HepG2 (cell line): ENCODE data around the gene THOC2. TPM values are rescaled to one million over a fixed set of nuclear protein-coding genes. Genes with fewer than 3 reads are reported as not detected.

ENCODE experiments used
- CREBL2 ChIP-seq: sonication (generic); formaldehyde crosslinking; IDR thresholded peaks from 2 replicates; pipeline ENCODE4 v1.8.1; 2023; ENCODE audit warnings: missing genetic modification reagents, mild to moderate bottlenecking, borderline replicate concordance
- GPN1 ChIP-seq: sonication (generic); formaldehyde crosslinking; IDR thresholded peaks from 2 replicates; pipeline ENCODE4 v1.5.1; 2020; ENCODE audit warnings: missing genetic modification reagents, borderline replicate concordance
- JUN ChIP-seq: sonication (generic); formaldehyde crosslinking; IDR thresholded peaks from 2 replicates; pipeline ENCODE4 v1.4.0; 2020; ENCODE audit warnings: mild to moderate bottlenecking, missing genetic modification reagents
- MEF2D ChIP-seq: sonication (generic); formaldehyde crosslinking; IDR thresholded peaks from 2 replicates; pipeline ENCODE4 v1.5.1; 2020; ENCODE audit warnings: mild to moderate bottlenecking, missing genetic modification reagents
- MTA1 ChIP-seq: sonication (generic); formaldehyde crosslinking; IDR thresholded peaks from 2 replicates; pipeline ENCODE4 v1.4.0; 2020; ENCODE audit warnings: missing genetic modification reagents, mild to moderate bottlenecking, borderline replicate concordance
- MXD3 ChIP-seq: IDR thresholded peaks from 2 replicates; pipeline ENCODE4 v1.6.1; 2016; ENCODE audit warnings: mild to moderate bottlenecking, missing biosample characterization, missing genetic modification reagents
- MYC ChIP-seq: sonication (generic); formaldehyde crosslinking; IDR thresholded peaks from 2 replicates; pipeline ENCODE4 v1.9.0; 2021; ENCODE audit warnings: missing genetic modification reagents, borderline replicate concordance
- SIN3B ChIP-seq: fragments of 150-350 bp; IDR thresholded peaks from 2 replicates; pipeline ENCODE4 v1.6.1; 2014; ENCODE audit warnings: low read length
- SP5 ChIP-seq: IDR thresholded peaks from 2 replicates; pipeline ENCODE4 v1.6.1; 2016; ENCODE audit warnings: low read depth, borderline replicate concordance
- ZKSCAN1 ChIP-seq: fragments of 150-350 bp; IDR thresholded peaks from 2 replicates; pipeline ENCODE4 v1.6.1; 2014; ENCODE audit warnings: low read length
- ZNF18 ChIP-seq: sonication (generic); formaldehyde crosslinking; IDR thresholded peaks from 2 replicates; pipeline ENCODE4 v1.8.0; 2022; ENCODE audit warnings: mild to moderate bottlenecking, missing genetic modification reagents; ENCODE audit not compliant: insufficient replicate concordance
- ZNF318 ChIP-seq: sonication (generic); formaldehyde crosslinking; IDR thresholded peaks from 2 replicates; pipeline ENCODE4 v1.4.0; 2020; ENCODE audit warnings: mild to moderate bottlenecking, missing genetic modification reagents
- ZNF329 ChIP-seq: sonication (generic); formaldehyde crosslinking; IDR thresholded peaks from 2 replicates; pipeline ENCODE4 v1.9.0; 2021; ENCODE audit warnings: low read depth, mild to moderate bottlenecking, missing genetic modification reagents
- ZNF768 ChIP-seq: sonication (generic); formaldehyde crosslinking; IDR thresholded peaks from 2 replicates; pipeline ENCODE4 v1.4.0; 2020; ENCODE audit warnings: missing genetic modification reagents
- ZNF782 ChIP-seq: sonication (generic); formaldehyde crosslinking; IDR thresholded peaks from 2 replicates; pipeline ENCODE4 v1.4.0; 2020; ENCODE audit warnings: missing genetic modification reagents, mild to moderate bottlenecking, borderline replicate concordance
- polyA plus RNA-seq, 8 experiments: library from polyadenylated mRNA; depleted of rRNA in 3 of 8; stranded (reverse) in 7 of 8; unstranded in 1 of 8; fragments of >200 nt; fragmentation: Illumina TruSeq in 4 of 8; extraction: Trizol in 4 of 8; gene quantifications; 2 replicates each; pipeline versions ENCODE4 v1.2.1 to v1.2.3, GENCODE V29; 2011 to 2016; ENCODE audit warnings: low read depth in 4 of 8, missing spikeins in 1 of 8, mixed read lengths in 1 of 8; ENCODE audit not compliant: insufficient read depth in 1 of 8
- total RNA-seq, 5 experiments: library from RNA; depleted of rRNA; stranded (reverse); fragments of >200 nt; fragmentation: Illumina TruSeq; extraction: Trizol; gene quantifications; 2 replicates each; pipeline ENCODE4 v1.2.3, GENCODE V29; 2016; ENCODE audit warnings: low read depth in 1 of 5
- TF ChIP-seq, protein P1 (sequence below): sonication (generic); formaldehyde crosslinking; IDR thresholded peaks from 2 replicates; pipeline ENCODE4 v1.5.0; 2020; ENCODE audit warnings: missing genetic modification reagents, mild to moderate bottlenecking, borderline replicate concordance

The THOC2 gene
- total and polyA plus RNA-seq, 2 of the 13 experiments (the other 11 are each of a cell fraction or from before 2014, with no cell fraction given) = 87.1 to 101 TPM

GRCh38 chrX:123732670-123733363 lies at the start of gene THOC2 (continued):
- TF ChIP-seq MYC (peak; percentile 69; the same call in 1 of the 2 replicates), ZNF782 (CRISPR knock-in tag) (no peak), SP5 (CRISPR knock-in tag) (peak; percentile 48; the same call in 1 of the 2 replicates), MXD3 (CRISPR knock-in tag) (no peak), MEF2D (peak; percentile 25; the same call in 1 of the 2 replicates), JUN (CRISPR knock-in tag) (no peak), GPN1 (CRISPR knock-in tag) (no peak), SIN3B (no peak), CREBL2 (no peak), ZNF329 (no peak), MTA1 (CRISPR knock-in tag) (no peak), ZNF18 (CRISPR knock-in tag) (no peak), ZKSCAN1 (no peak), ZNF768 (CRISPR knock-in tag) (no peak), ZNF318 (no peak)
- TF ChIP-seq, protein P1, sequence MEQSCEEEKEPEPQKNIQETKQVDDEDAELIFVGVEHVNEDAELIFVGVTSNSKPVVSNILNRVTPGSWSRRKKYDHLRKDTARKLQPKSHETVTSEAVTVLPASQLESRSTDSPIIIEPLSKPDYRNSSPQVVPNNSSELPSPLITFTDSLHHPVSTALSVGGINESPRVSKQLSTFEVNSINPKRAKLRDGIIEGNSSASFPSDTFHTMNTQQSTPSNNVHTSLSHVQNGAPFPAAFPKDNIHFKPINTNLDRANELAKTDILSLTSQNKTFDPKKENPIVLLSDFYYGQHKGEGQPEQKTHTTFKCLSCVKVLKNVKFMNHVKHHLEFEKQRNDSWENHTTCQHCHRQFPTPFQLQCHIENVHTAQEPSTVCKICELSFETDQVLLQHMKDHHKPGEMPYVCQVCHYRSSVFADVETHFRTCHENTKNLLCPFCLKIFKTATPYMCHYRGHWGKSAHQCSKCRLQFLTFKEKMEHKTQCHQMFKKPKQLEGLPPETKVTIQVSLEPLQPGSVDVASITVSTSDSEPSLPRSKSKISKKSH (CRISPR knock-in tag) = no peak
